Astrocyte of the cerebellum (primary cell): ENCODE measurements around the gene CGNL1.

Experiments used
- DNase-seq: peaks from one replicate; pipeline ENCODE4 v3.0.0-alpha.2; 2011; ENCODE audit warnings: low read depth
- H3K4me3 ChIP-seq: 2 replicates; pipeline ENCODE4 v1.5.1; 2011; ENCODE audit warnings: mild to moderate bottlenecking, low read depth, low read length, moderate library complexity
- CTCF ChIP-seq: IDR thresholded peaks from 2 replicates; pipeline ENCODE4 v1.5.1; 2012; ENCODE audit warnings: low read length, low read depth, moderate library complexity, mild to moderate bottlenecking; ENCODE audit errors: missing control alignments
- in situ Hi-C: cut with HindIII; loops from 2 replicates; pipeline ENCODE4 v1.10.0; 2017; ENCODE audit warnings: low sequenced_read_pairs

Gene CGNL1

GRCh38 chr15:57545995-57546394, 169.7 kb downstream of the CGNL1 start:
- peak; percentile 2 for TF ChIP-seq CTCF
- no peak overlapping the region for H3K4me3 ChIP-seq
- in situ Hi-C loops: no loop called here
- no peak for DNase-seq

- TF ChIP-seq CTCF: no peak
- in situ Hi-C loops: no loop called here
- no peak for DNase-seq
- H3K4me3 ChIP-seq: no peak overlapping the region
These were observed 171.0 kb downstream of the CGNL1 start for GRCh38 chr15:57547243-57547755.

- in situ Hi-C loops: no loop called here
- DNase-seq: no peak
- no peak for TF ChIP-seq CTCF
- no peak overlapping the region for H3K4me3 ChIP-seq
These were observed 172.0 kb downstream of the CGNL1 start for GRCh38 chr15:57548351-57548750.

GRCh38 chr15:57548835-57549234, 172.5 kb downstream of the CGNL1 start:
- no peak for DNase-seq
- H3K4me3 ChIP-seq: no peak overlapping the region
- no peak for TF ChIP-seq CTCF
- in situ Hi-C loops: no loop called here

- DNase-seq: no peak
- no peak overlapping the region for H3K4me3 ChIP-seq
- in situ Hi-C loops: no loop called here
- TF ChIP-seq CTCF: no peak
These were observed 173.6 kb downstream of the CGNL1 start for GRCh38 chr15:57549935-57550334.

- no peak for TF ChIP-seq CTCF
- no peak for DNase-seq
- in situ Hi-C loops: no loop called here
These were observed 174.3 kb downstream of the CGNL1 start for GRCh38 chr15:57550640-57551039.

More at GRCh38 chr15:57550640-57551039, 174.3 kb downstream of the CGNL1 start:
- H3K4me3 ChIP-seq: no peak overlapping the region
